WTC11 (cell line): ENCODE results near the gene CDSN.

ENCODE experiments used
- CBFB ChIP-seq: sonication (generic); formaldehyde crosslinking; IDR thresholded peaks from 2 replicates; pipeline ENCODE4 v1.8.1; 2022; ENCODE audit warnings: mild to moderate bottlenecking, low read depth, missing genetic modification reagents
- KAT7 ChIP-seq: sonication (generic); formaldehyde crosslinking; IDR thresholded peaks from 2 replicates; pipeline ENCODE4 v1.8.1; 2023; ENCODE audit warnings: missing genetic modification reagents, mild to moderate bottlenecking, borderline replicate concordance
- NR2C2 ChIP-seq: sonication (generic); formaldehyde crosslinking; IDR thresholded peaks from 2 replicates; pipeline ENCODE4 v1.8.0; 2022; ENCODE audit warnings: mild to moderate bottlenecking, missing genetic modification reagents
- ZNF263 ChIP-seq: sonication (generic); formaldehyde crosslinking; IDR thresholded peaks from 2 replicates; pipeline ENCODE4 v1.8.1; 2022; ENCODE audit warnings: low read depth, mild to moderate bottlenecking, moderate library complexity, missing genetic modification reagents
- TF ChIP-seq, protein P1 (sequence below): fragments of 200-600 bp; IDR thresholded peaks from 2 replicates; pipeline ENCODE4 v1.8.0; 2022; ENCODE audit warnings: antibody characterized with exemption
- TF ChIP-seq, protein P2 (sequence below): sonication (generic); formaldehyde crosslinking; IDR thresholded peaks from 2 replicates; pipeline ENCODE4 v1.8.1; 2022; ENCODE audit warnings: mild to moderate bottlenecking, moderate library complexity, missing genetic modification reagents
- TF ChIP-seq, protein P3 (sequence below): sonication (generic); formaldehyde crosslinking; IDR thresholded peaks from 2 replicates; pipeline ENCODE4 v1.8.0; 2022; ENCODE audit warnings: mild to moderate bottlenecking, missing genetic modification reagents

DNA sequence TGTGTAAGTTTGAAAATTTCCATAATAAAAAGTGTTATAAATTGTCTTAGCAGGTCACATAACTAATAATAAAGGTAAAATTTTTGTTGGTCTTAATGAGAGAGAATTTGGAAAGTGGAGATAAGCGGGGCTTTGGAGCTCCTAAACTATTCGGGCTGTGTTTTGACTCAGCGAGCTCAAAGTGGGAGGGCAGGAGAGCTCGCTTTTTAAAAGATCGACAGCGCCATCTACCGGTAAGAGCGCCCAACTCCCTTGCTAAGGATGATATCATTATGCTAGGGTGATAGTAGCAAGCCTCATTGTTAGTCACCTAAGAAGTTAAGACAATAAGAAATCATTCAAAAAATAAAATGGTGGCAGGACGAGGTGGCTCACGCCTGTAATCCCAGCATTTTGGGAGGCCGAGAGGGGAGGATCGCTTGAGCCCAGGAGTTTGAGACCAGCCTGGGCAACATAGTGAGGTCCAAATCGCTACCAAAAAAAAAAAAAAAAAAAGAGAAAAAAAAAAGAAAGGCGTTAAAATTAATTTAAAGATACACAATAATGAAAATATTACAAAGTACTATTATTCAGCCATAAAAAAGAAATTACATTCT is 32.7 kb downstream of the CDSN start:
- TF ChIP-seq, protein P1, sequence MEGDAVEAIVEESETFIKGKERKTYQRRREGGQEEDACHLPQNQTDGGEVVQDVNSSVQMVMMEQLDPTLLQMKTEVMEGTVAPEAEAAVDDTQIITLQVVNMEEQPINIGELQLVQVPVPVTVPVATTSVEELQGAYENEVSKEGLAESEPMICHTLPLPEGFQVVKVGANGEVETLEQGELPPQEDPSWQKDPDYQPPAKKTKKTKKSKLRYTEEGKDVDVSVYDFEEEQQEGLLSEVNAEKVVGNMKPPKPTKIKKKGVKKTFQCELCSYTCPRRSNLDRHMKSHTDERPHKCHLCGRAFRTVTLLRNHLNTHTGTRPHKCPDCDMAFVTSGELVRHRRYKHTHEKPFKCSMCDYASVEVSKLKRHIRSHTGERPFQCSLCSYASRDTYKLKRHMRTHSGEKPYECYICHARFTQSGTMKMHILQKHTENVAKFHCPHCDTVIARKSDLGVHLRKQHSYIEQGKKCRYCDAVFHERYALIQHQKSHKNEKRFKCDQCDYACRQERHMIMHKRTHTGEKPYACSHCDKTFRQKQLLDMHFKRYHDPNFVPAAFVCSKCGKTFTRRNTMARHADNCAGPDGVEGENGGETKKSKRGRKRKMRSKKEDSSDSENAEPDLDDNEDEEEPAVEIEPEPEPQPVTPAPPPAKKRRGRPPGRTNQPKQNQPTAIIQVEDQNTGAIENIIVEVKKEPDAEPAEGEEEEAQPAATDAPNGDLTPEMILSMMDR, result peak; percentile 82
- TF ChIP-seq, protein P2, sequence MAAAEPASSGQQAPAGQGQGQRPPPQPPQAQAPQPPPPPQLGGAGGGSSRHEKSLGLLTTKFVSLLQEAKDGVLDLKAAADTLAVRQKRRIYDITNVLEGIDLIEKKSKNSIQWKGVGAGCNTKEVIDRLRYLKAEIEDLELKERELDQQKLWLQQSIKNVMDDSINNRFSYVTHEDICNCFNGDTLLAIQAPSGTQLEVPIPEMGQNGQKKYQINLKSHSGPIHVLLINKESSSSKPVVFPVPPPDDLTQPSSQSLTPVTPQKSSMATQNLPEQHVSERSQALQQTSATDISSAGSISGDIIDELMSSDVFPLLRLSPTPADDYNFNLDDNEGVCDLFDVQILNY (CRISPR knock-in tag), result no peak
- TF ChIP-seq CBFB (CRISPR knock-in tag) (no peak), ZNF263 (CRISPR knock-in tag) (no peak), KAT7 (no peak), NR2C2 (CRISPR knock-in tag) (no peak)
- TF ChIP-seq, protein P3, sequence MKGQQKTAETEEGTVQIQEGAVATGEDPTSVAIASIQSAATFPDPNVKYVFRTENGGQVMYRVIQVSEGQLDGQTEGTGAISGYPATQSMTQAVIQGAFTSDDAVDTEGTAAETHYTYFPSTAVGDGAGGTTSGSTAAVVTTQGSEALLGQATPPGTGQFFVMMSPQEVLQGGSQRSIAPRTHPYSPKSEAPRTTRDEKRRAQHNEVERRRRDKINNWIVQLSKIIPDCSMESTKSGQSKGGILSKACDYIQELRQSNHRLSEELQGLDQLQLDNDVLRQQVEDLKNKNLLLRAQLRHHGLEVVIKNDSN (CRISPR knock-in tag), result no peak
